Chondrocyte (in vitro differentiated cells): ENCODE measurements around the gene TAS2R8. TPM values are rescaled to one million over a fixed set of nuclear protein-coding genes. Genes with fewer than 3 reads are reported as not detected.

Experiments
- DNase-seq: peaks from one replicate; pipeline ENCODE4 v3.0.0; 2021; ENCODE audit warnings: mixed read lengths, low spot score
- H3K27ac Mint-ChIP-seq: one replicate; pipeline ENCODE4 v1.8.0; 2021; ENCODE audit warnings: mild to moderate bottlenecking, moderate library complexity, mixed read lengths; ENCODE audit not compliant: unreplicated experiment
- H3K27me3 Mint-ChIP-seq: 2 replicates; pipeline ENCODE4 v1.8.0; 2021; ENCODE audit warnings: low read depth, mixed read lengths
- H3K36me3 Mint-ChIP-seq: 2 replicates; pipeline ENCODE4 v1.8.0; 2021; ENCODE audit warnings: low read depth, mixed read lengths
- H3K4me1 Mint-ChIP-seq: 2 replicates; pipeline ENCODE4 v1.8.0; 2021; ENCODE audit warnings: low read depth, mild to moderate bottlenecking, mixed read lengths
- H3K4me3 Mint-ChIP-seq: one replicate; pipeline ENCODE4 v1.8.0; 2021; ENCODE audit warnings: mild to moderate bottlenecking, moderate library complexity, mixed read lengths; ENCODE audit not compliant: unreplicated experiment
- H3K9me3 Mint-ChIP-seq: 2 replicates; pipeline ENCODE4 v1.8.0; 2021; ENCODE audit warnings: low read depth, mixed read lengths
- CTCF ChIP-seq: fragments of 200-600 bp; sonication (generic); IDR thresholded peaks from 2 replicates; pipeline ENCODE4 v1.5.0; 2021; ENCODE audit warnings: antibody characterized with exemption, mild to moderate bottlenecking, moderate library complexity
- total RNA-seq: library from RNA; stranded (reverse); gene quantifications from 3 replicates; pipeline ENCODE4 v1.2.1, GENCODE V29; 2021

The TAS2R8 gene
- total RNA-seq, 1 donor from 2014 or later: not detected

GRCh38 chr12:10824957-10825356 is 17.9 kb upstream of the TAS2R8 start:
- peaks cover 10% of the 10 kb centered on the region for H3K4me1 Mint-ChIP-seq
- no peak overlapping the region for H3K27ac Mint-ChIP-seq
- H3K4me3 Mint-ChIP-seq: no peak overlapping the region
- DNase-seq: no peak
- no peaks in the 10 kb centered on the region for H3K27me3 Mint-ChIP-seq
- no peaks in the 10 kb centered on the region for H3K36me3 Mint-ChIP-seq
- TF ChIP-seq CTCF: no peak
- H3K9me3 Mint-ChIP-seq: no peaks in the 10 kb centered on the region

GRCh38 chr12:10811883-10812536 is 4.9 kb upstream of the TAS2R8 start:
- Mint-ChIP-seq H3K27ac (no peak overlapping the region), H3K36me3 (no peaks in the 10 kb centered on the region), H3K9me3 (peaks cover 4% of the 10 kb centered on the region), H3K4me3 (no peak overlapping the region), H3K27me3 (peaks cover 7% of the 10 kb centered on the region), H3K4me1 (no peaks in the 10 kb centered on the region)
- DNase-seq: no peak
- no peak for TF ChIP-seq CTCF

- TF ChIP-seq CTCF: no peak
- Mint-ChIP-seq H3K4me3 (no peak within 1 kb of the TSS), H3K27me3 (peaks cover 7% of the 10 kb centered on the region), H3K27ac (no peak within 1 kb of the TSS), H3K4me1 (no peaks in the 10 kb centered on the region), H3K36me3 (no peaks in the 10 kb centered on the region), H3K9me3 (no peaks in the 10 kb centered on the region)
- DNase-seq: no peak
Observed at GRCh38 chr12:10810068-10810467, 3.0 kb upstream of the TAS2R8 start, which contains the start of gene TAS2R9. TSS of gene TAS2R9 (minus strand) at chr12:10810168. CDS start at chr12:10810075, 93 bp downstream.

- Mint-ChIP-seq H3K4me1 (no peaks in the 10 kb centered on the region), H3K27me3 (peaks cover 33% of the 10 kb centered on the region), H3K4me3 (no peak within 1 kb of the TSS), H3K36me3 (no peaks in the 10 kb centered on the region), H3K9me3 (no peaks in the 10 kb centered on the region), H3K27ac (no peak within 1 kb of the TSS)
- no peak for TF ChIP-seq CTCF
- DNase-seq: no peak
Observed at GRCh38 chr12:10802587-10802986, 4.5 kb downstream of the TAS2R8 start, which contains the start of gene TAS2R7. TSS of gene TAS2R7 (minus strand) at chr12:10802627. CDS start at chr12:10802570, 57 bp downstream.

GRCh38 chr12:10801741-10802140 is 5.3 kb downstream of the TAS2R8 start:
- Mint-ChIP-seq H3K27ac (no peak overlapping the region), H3K4me3 (no peak overlapping the region)
- no peak for TF ChIP-seq CTCF

More at GRCh38 chr12:10801741-10802140, 5.3 kb downstream of the TAS2R8 start:
- H3K4me1 Mint-ChIP-seq: no peaks in the 10 kb centered on the region
- H3K9me3 Mint-ChIP-seq: no peaks in the 10 kb centered on the region
- DNase-seq: no peak
- H3K36me3 Mint-ChIP-seq: no peaks in the 10 kb centered on the region
- H3K27me3 Mint-ChIP-seq: peaks cover 38% of the 10 kb centered on the region
